Brain microvascular endothelial cell (primary cell): Measurements from ENCODE around the gene MSX1.

Experiments used
- DNase-seq: peaks from one replicate; pipeline ENCODE4 v3.0.0-alpha.2; 2020
- H3K27ac ChIP-seq: fragments of 250-450 bp; sonication (Bioruptor Pico); 2 replicates; pipeline ENCODE4 v1.5.1; 2020; ENCODE audit warnings: mild to moderate bottlenecking, moderate library complexity
- H3K27me3 ChIP-seq: fragments of 250-450 bp; sonication (Bioruptor Pico); replicated peaks from 2 replicates; pipeline ENCODE4 v1.5.1; 2020; ENCODE audit warnings: mild to moderate bottlenecking
- H3K36me3 ChIP-seq: fragments of 250-450 bp; sonication (Bioruptor Pico); replicated peaks from 2 replicates; pipeline ENCODE4 v1.5.1; 2020; ENCODE audit warnings: mild to moderate bottlenecking
- H3K4me3 ChIP-seq: 2 replicates; pipeline ENCODE4 v1.5.1; 2011; ENCODE audit warnings: low read depth, mild to moderate bottlenecking, control low read depth, low read length, moderate library complexity
- CTCF ChIP-seq: IDR thresholded peaks from 2 replicates; pipeline ENCODE4 v1.5.1; 2011; ENCODE audit warnings: low read depth, mild to moderate bottlenecking, moderate library complexity, low read length, control low read depth, inconsistent platforms; ENCODE audit errors: missing control alignments
- in situ Hi-C: cut with HindIII; loops from 2 replicates; pipeline ENCODE4 v1.10.0; 2017; ENCODE audit warnings: low sequenced_read_pairs, low pct_ligation_motif_present

MSX1 gene

GRCh38 chr4:4837316-4837715 lies 22.1 kb upstream of the MSX1 start:
- Histone ChIP-seq H3K4me3 (no peak overlapping the region), H3K27ac (no peak overlapping the region), H3K36me3 (no peaks in the 10 kb centered on the region), H3K27me3 (no peaks in the 10 kb centered on the region)
- no peak for TF ChIP-seq CTCF
- DNase-seq, result no peak
- in situ Hi-C loops, result no loop called here

GRCh38 chr4:4838051-4838935 lies 21.2 kb upstream of the MSX1 start:
- no peaks in the 10 kb centered on the region for H3K27me3 ChIP-seq
- H3K36me3 ChIP-seq, result no peaks in the 10 kb centered on the region
- TF ChIP-seq CTCF, result no peak
- DNase-seq, result no peak
- no peak overlapping the region for H3K27ac ChIP-seq
- no peak overlapping the region for H3K4me3 ChIP-seq
- in situ Hi-C loops, result no loop called here

- no peak for TF ChIP-seq CTCF
- DNase-seq, result no peak
- no peak overlapping the region for H3K27ac ChIP-seq
- no peaks in the 10 kb centered on the region for H3K27me3 ChIP-seq
- no peaks in the 10 kb centered on the region for H3K36me3 ChIP-seq
- in situ Hi-C loops, result no loop called here
- H3K4me3 ChIP-seq, result no peak overlapping the region
Measured at GRCh38 chr4:4838936-4839810, 20.3 kb upstream of the MSX1 start.

- H3K4me3 ChIP-seq, result no peak overlapping the region
- no peak overlapping the region for H3K27ac ChIP-seq
- in situ Hi-C loops, result no loop called here
- no peak for DNase-seq
- no peaks in the 10 kb centered on the region for H3K27me3 ChIP-seq
- no peak for TF ChIP-seq CTCF
- no peaks in the 10 kb centered on the region for H3K36me3 ChIP-seq
Measured at GRCh38 chr4:4840351-4840750, 19.1 kb upstream of the MSX1 start.

GRCh38 chr4:4841156-4841555 lies 18.3 kb upstream of the MSX1 start:
- in situ Hi-C loops, result no loop called here
- DNase-seq, result no peak
- H3K36me3 ChIP-seq, result no peaks in the 10 kb centered on the region

More at GRCh38 chr4:4841156-4841555, 18.3 kb upstream of the MSX1 start:
- H3K27me3 ChIP-seq, result no peaks in the 10 kb centered on the region
- no peak overlapping the region for H3K27ac ChIP-seq
- TF ChIP-seq CTCF, result no peak
- H3K4me3 ChIP-seq, result no peak overlapping the region
